ENCODE results near the gene C2orf42.

- TF ChIP-seq EZH2 (IDR thresholded peaks at IDR 0.05; ENCODE audit: borderline replicate concordance, low read depth, low read length, severe bottlenecking) (no peak), CTCF (IDR thresholded peaks at IDR 0.05; ENCODE audit: borderline replicate concordance, extremely low read depth, low read length, poor library complexity, severe bottlenecking) (no peak)
Measured at GRCh38 chr2:70143314-70144150, 47.3 kb downstream of the C2orf42 start.

Data from DND-41 (cell line).